Heart left ventricle (tissue), 16 donors: Measurements from ENCODE around the gene IL17RC. TPM values are rescaled to one million over a fixed set of nuclear protein-coding genes. Genes with fewer than 3 reads are reported as not detected.
A peak's percentile ranks its signal among the peaks of the same experiment; 100 is the strongest.

Experiments
- ATAC-seq, 4 donors: fragments of 200-7000 bp; cut with Tn5 transposase; one replicate each; pipeline ENCODE4 v1.9.1; 2020 to 2022; ENCODE audit warnings: moderate library complexity in 4 of 4, mild to moderate bottlenecking in 3 of 4, moderate number of reproducible peaks in 1 of 4
- DNase-seq, 5 donors: peaks; one replicate each; pipeline ENCODE4 v3.0.0-alpha.2; 2020
- H3K27ac ChIP-seq, 12 donors: fragments of 200-600 bp; sonication (generic) in 4 of 12; one replicate each; pipeline versions ENCODE4 v1.5.0 to v1.8.0; 2016 to 2022; ENCODE audit warnings: mild to moderate bottlenecking in 2 of 12
- H3K27me3 ChIP-seq, 9 donors: fragments of 200-600 bp; sonication (generic) in 2 of 9; one replicate each; pipeline versions ENCODE4 v1.5.1 to v1.8.0; 2016 to 2022; ENCODE audit warnings: mild to moderate bottlenecking in 3 of 9
- H3K36me3 ChIP-seq, 9 donors: fragments of 200-600 bp; sonication (generic) in 2 of 9; one replicate each; pipeline versions ENCODE4 v1.5.0 to v1.8.0; 2018 to 2022; ENCODE audit warnings: mild to moderate bottlenecking in 2 of 9
- H3K4me1 ChIP-seq, 12 donors: fragments of 200-600 bp; sonication (generic) in 4 of 12; one replicate each; pipeline versions ENCODE4 v1.5.0 to v1.8.0; 2016 to 2022; ENCODE audit warnings: mild to moderate bottlenecking in 3 of 12
- H3K4me3 ChIP-seq, 12 donors: fragments of 200-600 bp; sonication (generic) in 4 of 12; one replicate each; pipeline versions ENCODE4 v1.5.0 to v1.8.0; 2017 to 2022; ENCODE audit warnings: mild to moderate bottlenecking in 9 of 12, moderate library complexity in 4 of 12
- H3K9me3 ChIP-seq, 12 donors: fragments of 200-600 bp; sonication (generic) in 4 of 12; one replicate each; pipeline versions ENCODE4 v1.5.0 to v1.8.0; 2016 to 2022; ENCODE audit warnings: mild to moderate bottlenecking in 1 of 12
- POLR2A ChIP-seq, 2 donors: fragments of 450-650 bp; IDR thresholded peaks; one replicate each; pipeline ENCODE4 v1.6.1; 2017; ENCODE audit warnings: antibody characterized with exemption in 2 of 2, mild to moderate bottlenecking in 2 of 2, moderate library complexity in 2 of 2
- WGBS, 4 donors: extraction: QIAGEN DNeasy Blood & Tissue Kit in 2 of 4; methylation state at CpG; one replicate each; pipeline versions ENCODE4 v1.1.5 to v1.1.7; 2013 to 2018; 5-methylcytosine and 5-hydroxymethylcytosine counted together
- intact Hi-C, 10 donors: fragments of 100-400 bp; cut with DNase I; formaldehyde crosslinking; loops; one replicate each; pipeline versions ENCODE4 v1.11.1 to v1.14.2; 2022
- polyA plus RNA-seq, 2 donors: library from polyadenylated mRNA; stranded (reverse); fragments of 200-250 nt; gene quantifications; one replicate each; pipeline ENCODE4 v1.2.3, GENCODE V29; 2013
- total RNA-seq, 9 donors: library from RNA; depleted of rRNA in 2 of 9; stranded (reverse); fragments of >200 nt in 2 of 9; fragmentation: NEBNext Ultra II Directional in 3 of 9; extraction: Animal tissue kit (Norgen Biotek cat#: 25700) in 3 of 9; gene quantifications; one replicate each; pipeline versions ENCODE4 v1.1.0 to v1.2.4, GENCODE V29; 2016 to 2023
- TF ChIP-seq, protein P1 (sequence below), 12 donors: fragments of 200-600 bp; sonication (generic) in 4 of 12; IDR thresholded peaks; one replicate each; pipeline versions ENCODE4 v1.5.0 to v1.8.0; 2018 to 2022; ENCODE audit warnings: antibody characterized with exemption in 12 of 12, mild to moderate bottlenecking in 5 of 12
- donor health status: ischemic (EF 13 %, LVEDD 7.1; RV severe dilation, severe dysfunction).
- donor health status: healthy with polysubstance abuse.
- donor health status: DM: no; HTN: yes; CAD: no.
- donor health status: DM: no; HTN: no; CAD: no.
- donor health status: ischemic (EF 25% LVEDD 6.9; RV normal size, moderate dysfunction).
- donor health status: ischemic (EF 25% LVEDD 5.7; RV mildly dilated, moderate dysfunction).
- donor health status: healthy.
- donor health status: DM: yes; HTN: yes; CAD: no.
- donor health status: ischemic (EF 35%, LVEDD 5.7; RV mildly dilated, moderate dysfunction).
- donor health status: nonischemic (EF 11% LVEDD 7.7; RV severe dilation, severe dysfunction).
- donor health status: DM: yes; HTN: yes; CAD: no.
- donor health status: PGD.
- donor health status: ischemic (EF 29% LVEDD 5.4; RV normal size, mild dysfunction).
- donor health status: nonischemic (EF 23%, LVEDD 6.1; RV moderate dilation, normal function).

Gene IL17RC
- total and polyA plus RNA-seq, 11 donors, result 20.6 to 45.3 (median 30.9) TPM

DNA sequence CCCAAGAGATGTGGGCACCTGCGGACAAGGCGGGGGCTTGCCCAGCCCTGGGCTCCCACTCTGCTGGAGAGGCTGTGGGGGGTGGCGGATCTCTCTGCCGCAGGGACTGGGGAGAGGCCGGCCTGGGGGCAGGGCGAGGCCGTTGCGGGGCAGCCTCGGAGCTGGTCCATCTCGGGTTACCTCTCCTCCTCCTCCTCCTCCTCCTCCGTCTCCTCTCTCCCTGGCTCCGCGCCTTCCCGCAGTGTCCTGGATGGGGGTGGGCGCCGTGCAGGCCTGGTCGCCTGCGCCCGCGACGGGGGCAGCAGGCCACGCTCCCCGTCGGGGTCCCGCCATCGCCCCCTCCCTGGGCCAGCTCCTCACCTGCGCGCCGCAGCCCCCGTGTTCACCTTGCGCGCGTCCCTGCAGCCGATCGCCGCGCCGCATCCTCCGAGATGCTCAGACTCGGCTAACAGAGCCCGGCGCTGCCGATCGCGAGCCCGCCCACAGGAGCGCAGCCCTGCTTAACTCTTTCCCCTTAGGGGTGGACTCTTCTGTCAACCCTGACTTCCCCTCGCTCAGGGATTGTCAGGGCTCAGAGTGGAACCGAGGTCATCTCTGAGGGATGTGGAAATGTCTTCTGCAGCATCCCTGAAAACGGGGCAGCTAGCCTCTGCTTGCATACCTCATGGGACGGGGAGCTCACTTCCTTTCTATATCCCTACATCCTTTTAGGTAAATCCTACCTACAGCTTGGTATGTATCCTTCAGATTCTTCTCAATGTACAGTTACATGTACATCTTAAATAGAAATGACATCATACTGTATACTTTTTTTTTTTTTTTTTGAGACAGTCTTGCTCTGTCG lies 35.3 kb downstream of the IL17RC start, which contains the start of gene PRRT3:
TSS of gene PRRT3 (minus strand) at position 447 of the 844 bp plus-strand sequence. CDS start 2,293 bp downstream, outside the sequence.
- H3K4me1 ChIP-seq, result peaks cover 0 to 23% (median 12%) of the 10 kb centered on the region in 12 donors
- peak within 1 kb of the TSS; percentile 33 to 72 (median 57) for H3K4me3 ChIP-seq
- DNase-seq (no peak), ATAC-seq (peak in 3 of 4 donors; percentile 45 to 70 (median 50))
- peaks cover 0 to 8% (median 0%) of the 10 kb centered on the region in 9 donors for H3K36me3 ChIP-seq
- H3K9me3 ChIP-seq, result no peaks in the 10 kb centered on the region
- WGBS, 4 donors, result 3 to 24% (median 4%) methylated on average over 7 to 52 of the region's 52 CpGs
- intact Hi-C loops, result no loop called here
- no peak within 1 kb of the TSS for H3K27ac ChIP-seq
- H3K27me3 ChIP-seq, result peaks cover 0 to 5% (median 0%) of the 10 kb centered on the region in 9 donors
- TF ChIP-seq, protein P1, sequence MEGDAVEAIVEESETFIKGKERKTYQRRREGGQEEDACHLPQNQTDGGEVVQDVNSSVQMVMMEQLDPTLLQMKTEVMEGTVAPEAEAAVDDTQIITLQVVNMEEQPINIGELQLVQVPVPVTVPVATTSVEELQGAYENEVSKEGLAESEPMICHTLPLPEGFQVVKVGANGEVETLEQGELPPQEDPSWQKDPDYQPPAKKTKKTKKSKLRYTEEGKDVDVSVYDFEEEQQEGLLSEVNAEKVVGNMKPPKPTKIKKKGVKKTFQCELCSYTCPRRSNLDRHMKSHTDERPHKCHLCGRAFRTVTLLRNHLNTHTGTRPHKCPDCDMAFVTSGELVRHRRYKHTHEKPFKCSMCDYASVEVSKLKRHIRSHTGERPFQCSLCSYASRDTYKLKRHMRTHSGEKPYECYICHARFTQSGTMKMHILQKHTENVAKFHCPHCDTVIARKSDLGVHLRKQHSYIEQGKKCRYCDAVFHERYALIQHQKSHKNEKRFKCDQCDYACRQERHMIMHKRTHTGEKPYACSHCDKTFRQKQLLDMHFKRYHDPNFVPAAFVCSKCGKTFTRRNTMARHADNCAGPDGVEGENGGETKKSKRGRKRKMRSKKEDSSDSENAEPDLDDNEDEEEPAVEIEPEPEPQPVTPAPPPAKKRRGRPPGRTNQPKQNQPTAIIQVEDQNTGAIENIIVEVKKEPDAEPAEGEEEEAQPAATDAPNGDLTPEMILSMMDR (IDR thresholded peaks at IDR 0.05), result no peak
- no peak for TF ChIP-seq POLR2A (IDR thresholded peaks at IDR 0.05)

DNA sequence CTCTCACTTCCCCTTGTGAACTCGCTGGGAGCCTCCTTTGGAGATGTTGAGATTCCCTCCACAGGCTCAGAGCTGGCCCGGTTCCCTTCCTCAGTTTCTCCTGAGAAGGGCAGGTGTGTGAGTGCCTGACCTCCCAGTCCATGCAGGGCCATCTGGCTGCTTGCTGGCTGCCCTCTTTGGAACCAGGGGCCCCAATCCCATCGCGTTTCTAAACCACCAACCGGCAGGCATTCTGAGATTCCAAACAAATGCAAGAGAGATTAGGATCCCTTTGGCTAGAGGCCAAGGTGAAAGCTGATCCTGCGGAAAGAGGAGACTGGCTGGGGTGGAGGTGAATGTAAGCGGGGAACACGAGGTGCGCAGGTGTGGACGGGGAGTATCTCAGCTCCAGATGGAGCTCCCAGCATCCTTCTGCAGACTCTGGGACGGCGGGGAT lies 38.2 kb downstream of the IL17RC start:
- no peak overlapping the region for H3K4me3 ChIP-seq
- peaks cover 0 to 16% (median 4%) of the 10 kb centered on the region in 12 donors for H3K4me1 ChIP-seq
- DNase-seq, result no peak
- H3K27ac ChIP-seq, result peak overlapping the region in 1 of 12 donors; percentile 62
- intact Hi-C loops, result no loop called here
- WGBS, 4 donors, result 46 to 52% (median 48%) methylated on average over 12 of the region's 12 CpGs
- ATAC-seq, result no peak
- H3K36me3 ChIP-seq, result peaks cover 0 to 10% (median 0%) of the 10 kb centered on the region in 9 donors
- TF ChIP-seq, protein P1 (IDR thresholded peaks at IDR 0.05), result no peak
- peaks cover 0 to 5% (median 0%) of the 10 kb centered on the region in 9 donors for H3K27me3 ChIP-seq
- H3K9me3 ChIP-seq, result no peaks in the 10 kb centered on the region

DNA sequence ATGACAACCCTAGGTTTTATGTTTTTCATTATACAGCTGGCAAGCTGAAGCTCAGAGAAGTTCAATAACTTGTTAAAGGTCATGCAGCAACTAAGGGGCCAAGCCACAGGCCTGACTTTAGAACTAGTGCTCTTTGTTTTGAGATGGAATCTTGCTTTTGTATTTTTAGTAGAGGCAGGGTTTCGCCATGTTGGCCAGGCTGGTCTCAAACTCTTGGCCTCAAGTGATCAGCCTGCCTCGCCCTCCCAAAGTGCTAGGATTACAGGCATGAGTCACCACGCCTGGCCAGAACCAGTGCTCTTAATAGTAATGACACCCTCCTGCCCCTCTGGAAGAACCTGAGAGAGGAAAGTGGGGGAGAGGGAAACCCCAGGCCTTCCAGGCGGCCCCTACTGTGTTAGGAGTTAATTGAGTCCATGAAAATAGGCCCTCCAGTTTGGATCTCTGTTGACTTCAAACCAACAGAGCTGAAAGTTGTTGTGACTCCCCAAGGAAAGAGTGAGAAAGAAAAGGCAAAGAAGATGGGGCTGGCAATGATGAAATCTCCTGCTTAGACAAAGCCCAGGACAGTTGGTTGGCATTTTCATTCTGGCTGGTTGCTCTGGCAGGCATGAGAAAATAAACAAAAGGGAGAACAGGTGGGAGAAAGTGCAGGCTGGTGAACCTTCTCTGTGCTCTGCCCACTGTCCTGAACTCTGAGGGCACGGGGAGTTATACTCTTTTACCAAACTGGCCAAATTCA lies 38.9 kb downstream of the IL17RC start:
- Histone ChIP-seq H3K4me1 (peaks cover 0 to 16% (median 4%) of the 10 kb centered on the region in 12 donors), H3K4me3 (no peak overlapping the region), H3K9me3 (no peaks in the 10 kb centered on the region), H3K36me3 (peaks cover 0 to 16% (median 5%) of the 10 kb centered on the region in 9 donors), H3K27ac (peak overlapping the region in 1 of 12 donors; percentile 62), H3K27me3 (peaks cover 0 to 5% (median 0%) of the 10 kb centered on the region in 9 donors)
- TF ChIP-seq, protein P1 (IDR thresholded peaks at IDR 0.05), result no peak
- no peak for TF ChIP-seq POLR2A (IDR thresholded peaks at IDR 0.05)
- WGBS, 4 donors, result 85 to 96% (median 92%) methylated on average over 5 of the region's 5 CpGs
- ATAC-seq (no peak), DNase-seq (no peak)
- intact Hi-C loops, result no loop called here

DNA sequence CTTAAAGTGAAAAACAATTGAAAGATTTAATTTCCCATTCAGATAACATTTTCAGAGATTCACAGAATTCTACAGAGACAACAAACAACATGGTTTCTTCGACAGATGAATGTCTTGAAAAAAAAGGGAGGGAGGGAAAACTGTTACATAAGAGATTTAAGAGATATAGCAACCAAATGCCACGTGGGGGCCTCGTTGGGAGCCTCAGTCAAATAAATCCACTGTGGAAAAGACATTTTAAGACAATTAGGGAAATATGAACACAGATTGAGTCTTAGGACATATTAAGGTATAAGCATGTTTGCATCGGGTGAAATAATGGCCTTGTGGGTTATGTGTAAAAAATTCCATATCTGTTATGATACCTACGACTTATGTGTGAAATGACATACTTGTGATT lies 40.3 kb downstream of the IL17RC start:
- Histone ChIP-seq H3K27ac (no peak overlapping the region), H3K9me3 (no peaks in the 10 kb centered on the region), H3K27me3 (peaks cover 0 to 1% (median 0%) of the 10 kb centered on the region in 9 donors), H3K4me1 (peaks cover 0 to 3% (median 0%) of the 10 kb centered on the region in 12 donors), H3K36me3 (peaks cover 0 to 29% (median 16%) of the 10 kb centered on the region in 9 donors), H3K4me3 (no peak overlapping the region)
- WGBS, 4 donors, result 61 to 65% (median 64%) methylated on average over 5 of the region's 5 CpGs
- DNase-seq (no peak), ATAC-seq (no peak)
- intact Hi-C loops, result no loop called here
- TF ChIP-seq POLR2A (IDR thresholded peaks at IDR 0.05), result no peak
- TF ChIP-seq, protein P1 (IDR thresholded peaks at IDR 0.05), result no peak
